ENCODE results near the gene LARP4. TPM values are rescaled to one million over a fixed set of nuclear protein-coding genes. Genes with fewer than 3 reads are reported as not detected.

The LARP4 gene
- total and polyA plus RNA-seq, 9 of the 15 experiments (the other 6 are each of a cell fraction or from before 2014, with no cell fraction given): 31.6 to 84.5 (median 52.4) TPM

GRCh38 chr12:50507930-50508329 is 107.2 kb downstream of the LARP4 start (continued):
- TF ChIP-seq TEAD4 (IDR thresholded peaks at IDR 0.05; ENCODE audit: low read length) (no peak), TEAD4 (CRISPR knock-in tag; IDR thresholded peaks at IDR 0.05; ENCODE audit: borderline replicate concordance) (no peak), ZNF512 (tag; IDR thresholded peaks at IDR 0.05) (no peak), HDAC3 (IDR thresholded peaks at IDR 0.05; ENCODE audit: borderline replicate concordance, partially characterized antibody) (no peak)
- TF ChIP-seq, protein P1, sequence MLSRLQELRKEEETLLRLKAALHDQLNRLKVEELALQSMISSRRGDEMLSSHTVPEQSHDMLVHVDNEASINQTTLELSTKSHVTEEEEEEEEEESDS (CRISPR knock-in tag; IDR thresholded peaks at IDR 0.05): no peak

DNA sequence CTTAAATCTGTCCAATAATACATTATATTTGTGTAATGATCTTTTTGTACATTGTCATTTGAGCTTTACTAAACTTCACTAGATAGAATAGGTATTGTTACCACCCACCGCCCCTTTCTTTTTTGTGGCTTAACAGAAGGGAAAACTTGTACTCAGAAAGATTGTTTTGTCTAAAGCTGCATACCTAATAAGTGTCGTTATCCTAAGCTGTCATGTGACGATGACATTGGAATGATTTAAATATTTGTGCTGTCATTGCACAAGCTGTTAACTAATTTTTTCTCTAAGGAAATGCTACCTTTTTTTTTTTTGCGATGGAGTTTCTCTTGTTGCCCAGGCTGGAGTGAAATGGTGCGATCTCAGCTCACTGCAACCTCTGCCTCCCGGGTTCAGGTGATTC is 107.7 kb downstream of the LARP4 start:
- intact Hi-C loops (cut with micrococcal nuclease): loop anchor here (5.0 kb wide), 1 partner anchor 89 kb away; no protein-coding TSS in a partner anchor
- Histone ChIP-seq H2AFZ (ENCODE audit: low read depth, low read length) (no peak overlapping the region), H3K36me3 (ENCODE audit: control insufficient read depth, insufficient read depth, low read length) (0 out of 3 replicates have a peak, but pooled peaks cover 2% of the 10 kb centered on the region), H3K4me3 (no peak overlapping the region), H3K27me3 (ENCODE audit: control insufficient read depth in 2 of 2, insufficient read depth in 2 of 2, low read length in 2 of 2) (no peaks in the 10 kb centered on the region), H3K9ac (ENCODE audit: insufficient read depth in 1 of 2, low read depth in 2 of 2, low read length in 2 of 2) (no peak overlapping the region), H3K4me2 (ENCODE audit: insufficient read depth, low read length) (no peak overlapping the region), H3K4me1 (replicated peaks in 1 of 2; ENCODE audit: control insufficient read depth in 2 of 2, insufficient read depth in 2 of 2, low read length in 2 of 2) (peaks cover 22 to 23% of the 10 kb centered on the region in 2 experiments), H3K9me1 (ENCODE audit: control insufficient read depth, insufficient read depth, low read length) (no peaks in the 10 kb centered on the region), H4K20me1 (replicated peaks; ENCODE audit: control insufficient read depth, insufficient read depth, low read length) (peaks cover 9% of the 10 kb centered on the region), H3K79me2 (ENCODE audit: control insufficient read depth, insufficient read depth, low read length) (peaks cover 74% of the 10 kb centered on the region), H3K9me3 (replicated peaks; ENCODE audit: control insufficient read depth, insufficient read depth, low read depth, low read length) (no peaks in the 10 kb centered on the region), H3K27ac (ENCODE audit: extremely low read depth, low read depth, low read length) (no peak overlapping the region)
- in situ Hi-C loops (cut with MboI): loop anchor here (5.0 to 10.0 kb wide), 2 partner anchors 129 to 236 kb away; no protein-coding TSS in a partner anchor
- no peak for ATAC-seq
- FAIRE-seq: no peak
- DNase-seq (ENCODE audit: extremely low read depth in 1 of 4, low spot score in 3 of 4): no peak
- CTCF ChIA-PET (ENCODE audit: low intra/inter-chr PET ratio): no interaction called here
- WGBS (ENCODE audit: insufficient coverage, low coverage, missing lambda C conversion rate): 57% methylated on average over 6 of the region's 6 CpGs
- no TSS peak for BruUV-seq (replicated peaks)
- POLR2A ChIA-PET: interaction anchor here (0.6 to 2.0 kb wide), 15 partner anchors 10 to 257 kb away, joined by 3 to 6 read pairs (median 3); no protein-coding TSS in a partner anchor
- TF ChIP-seq, protein P2, sequence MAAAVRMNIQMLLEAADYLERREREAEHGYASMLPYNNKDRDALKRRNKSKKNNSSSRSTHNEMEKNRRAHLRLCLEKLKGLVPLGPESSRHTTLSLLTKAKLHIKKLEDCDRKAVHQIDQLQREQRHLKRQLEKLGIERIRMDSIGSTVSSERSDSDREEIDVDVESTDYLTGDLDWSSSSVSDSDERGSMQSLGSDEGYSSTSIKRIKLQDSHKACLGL (CRISPR knock-in tag; IDR thresholded peaks at IDR 0.05; ENCODE audit: borderline replicate concordance, poor library complexity, severe bottlenecking): no peak
- TF ChIP-seq, protein P3, sequence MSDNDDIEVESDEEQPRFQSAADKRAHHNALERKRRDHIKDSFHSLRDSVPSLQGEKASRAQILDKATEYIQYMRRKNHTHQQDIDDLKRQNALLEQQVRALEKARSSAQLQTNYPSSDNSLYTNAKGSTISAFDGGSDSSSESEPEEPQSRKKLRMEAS (CRISPR knock-in tag; IDR thresholded peaks at IDR 0.05): no peak
- TF ChIP-seq MEIS2 (IDR thresholded peaks at IDR 0.05; ENCODE audit: partially characterized antibody): peak; percentile 4
- TF ChIP-seq ZFP1 (CRISPR knock-in tag; IDR thresholded peaks at IDR 0.05): no peak
- no peak for TF ChIP-seq RBM34 (IDR thresholded peaks at IDR 0.05; ENCODE audit: borderline replicate concordance, insufficient read depth, low read length)
- TF ChIP-seq NR2F6 (CRISPR knock-in tag; IDR thresholded peaks at IDR 0.05): no peak
- TF ChIP-seq RAD51 (IDR thresholded peaks at IDR 0.05; ENCODE audit: borderline replicate concordance, low read depth): 0 out of 2 replicates have a peak, but pooled peaks have one; percentile 21
- no peak for TF ChIP-seq SMC3 (conservative IDR thresholded peaks at IDR 0.05; ENCODE audit: insufficient read depth, low read depth, low read length)
- peak; percentile 26 for TF ChIP-seq TFE3 (CRISPR knock-in tag; IDR thresholded peaks at IDR 0.05)
- TF ChIP-seq, protein P4, sequence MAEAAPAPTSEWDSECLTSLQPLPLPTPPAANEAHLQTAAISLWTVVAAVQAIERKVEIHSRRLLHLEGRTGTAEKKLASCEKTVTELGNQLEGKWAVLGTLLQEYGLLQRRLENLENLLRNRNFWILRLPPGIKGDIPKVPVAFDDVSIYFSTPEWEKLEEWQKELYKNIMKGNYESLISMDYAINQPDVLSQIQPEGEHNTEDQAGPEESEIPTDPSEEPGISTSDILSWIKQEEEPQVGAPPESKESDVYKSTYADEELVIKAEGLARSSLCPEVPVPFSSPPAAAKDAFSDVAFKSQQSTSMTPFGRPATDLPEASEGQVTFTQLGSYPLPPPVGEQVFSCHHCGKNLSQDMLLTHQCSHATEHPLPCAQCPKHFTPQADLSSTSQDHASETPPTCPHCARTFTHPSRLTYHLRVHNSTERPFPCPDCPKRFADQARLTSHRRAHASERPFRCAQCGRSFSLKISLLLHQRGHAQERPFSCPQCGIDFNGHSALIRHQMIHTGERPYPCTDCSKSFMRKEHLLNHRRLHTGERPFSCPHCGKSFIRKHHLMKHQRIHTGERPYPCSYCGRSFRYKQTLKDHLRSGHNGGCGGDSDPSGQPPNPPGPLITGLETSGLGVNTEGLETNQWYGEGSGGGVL (CRISPR knock-in tag; IDR thresholded peaks at IDR 0.05): no peak
